ENCODE measurements around the gene CT47B1. TPM values are rescaled to one million over a fixed set of nuclear protein-coding genes. Genes with fewer than 3 reads are reported as not detected.
"Not testable (repeated sequence)": the region's sequence is repeated elsewhere in the genome, so short reads cannot be mapped to it uniquely, and the experiment has no call there.

Gene CT47B1
- total RNA-seq, result not detected

- POLR2A ChIA-PET, CTCF ChIA-PET: not testable (repeated sequence)
Measured at GRCh38 chrX:120875766-120876165, at the start of gene CT47B1. Gene CT47B1, minus strand, starts transcription at chrX:120875866. Its CDS starts 196 bp downstream, at chrX:120875670.

- ChIA-PET POLR2A (no interaction called here), CTCF (no interaction called here)
Measured at GRCh38 chrX:120874678-120875557, 748 bp downstream of the CT47B1 start.

- ChIA-PET POLR2A (no interaction called here), CTCF (no interaction called here)
Measured at GRCh38 chrX:120857240-120857639, 18.4 kb downstream of the CT47B1 start.

- ChIA-PET CTCF (no interaction called here), POLR2A (no interaction called here)
Measured at GRCh38 chrX:120840827-120841226, 34.8 kb downstream of the CT47B1 start.

GRCh38 chrX:120839491-120839890 is 36.2 kb downstream of the CT47B1 start:
- ChIA-PET CTCF (no interaction called here), POLR2A (no interaction called here)

- POLR2A ChIA-PET, CTCF ChIA-PET: not testable (repeated sequence)
Measured at GRCh38 chrX:120827213-120827612, 48.5 kb downstream of the CT47B1 start.

GRCh38 chrX:120825146-120825545 is 50.5 kb downstream of the CT47B1 start:
- ChIA-PET POLR2A (no interaction called here), CTCF (no interaction called here)

GRCh38 chrX:120824021-120824420 is 51.6 kb downstream of the CT47B1 start:
- POLR2A ChIA-PET, result no interaction called here
- CTCF ChIA-PET, result no interaction called here

- CTCF ChIA-PET, result no interaction called here
- POLR2A ChIA-PET, result no interaction called here
Measured at GRCh38 chrX:120823556-120823955, 52.1 kb downstream of the CT47B1 start.

Other genes with a start within 250 kb of the CT47B1 start
- 10 to 100 TPM; 20.2 to 20.6 TPM for gene C1GALT1C1, start 245.8 kb downstream of the CT47B1 start, total RNA-seq
- not detected for gene CT47A11, start 61.3 kb upstream of the CT47B1 start, total RNA-seq
- not detected for gene CT47A10, start 66.2 kb upstream of the CT47B1 start, total RNA-seq
- gene CT47A9, start 71.0 kb upstream of the CT47B1 start, total RNA-seq, result not detected
- gene CT47A8, start 75.9 kb upstream of the CT47B1 start, total RNA-seq, result not detected
- not detected for gene CT47A7, start 80.7 kb upstream of the CT47B1 start, total RNA-seq
- gene CT47A6, start 85.6 kb upstream of the CT47B1 start, total RNA-seq, result not detected
- gene CT47A5, start 90.5 kb upstream of the CT47B1 start, total RNA-seq, result not detected
- not detected for gene CT47A4, start 95.3 kb upstream of the CT47B1 start, total RNA-seq
- gene CT47A3, start 100.2 kb upstream of the CT47B1 start, total RNA-seq, result not detected
- gene CT47A2, start 105.1 kb upstream of the CT47B1 start, total RNA-seq, result not detected
- gene CT47A1, start 109.9 kb upstream of the CT47B1 start, total RNA-seq, result not detected
- 1 to 10 TPM in 1 of 2 experiments, under 1 TPM in 1; 0.55 to 1.4 TPM for gene GLUD2, start 171.7 kb upstream of the CT47B1 start, total RNA-seq

All from activated CD8-positive, alpha-beta memory T cell treated with anti-CD3 and anti-CD28 coated beads for 36 hours (primary cell).